PC-9 (cell line): Measurements from ENCODE around the gene TTBK2. TPM values are rescaled to one million over a fixed set of nuclear protein-coding genes. Genes with fewer than 3 reads are reported as not detected.

ENCODE experiments used
- BruUV-seq: library from RNA; stranded (reverse); fragments of 400-500 nt; replicated peaks from 2 replicates; lab custom pipeline; 2021; lab: Mats Ljungman, UMichigan
- CTCF ChIA-PET: fragments of 300-600 bp; sonication (Branson Sonifier 250); formaldehyde crosslinking; loops from one replicate; lab custom pipeline; 2022; ENCODE audit warnings: antibody characterized with exemption; lab: Charles Lee
- POLR2A ChIA-PET: fragments of 300-600 bp; sonication (Branson Sonifier 250); formaldehyde crosslinking; loops from one replicate; lab custom pipeline; 2022; ENCODE audit warnings: antibody characterized with exemption; ENCODE audit not compliant: unreplicated experiment; lab: Charles Lee
- DNase-seq, 2 experiments: peaks; one replicate each; pipeline versions ENCODE4 v3.0.0 to v3.0.0-alpha.2; 2015 to 2022; ENCODE audit warnings: mixed read lengths in 1 of 2
- H2AFZ ChIP-seq: fragments of 200-600 bp; sonication (generic); 2 replicates; pipeline ENCODE4 v1.8.1; 2017; ENCODE audit warnings: antibody characterized with exemption
- H3F3A ChIP-seq: fragments of 200-600 bp; sonication (generic); 2 replicates; pipeline ENCODE4 v1.8.1; 2017; ENCODE audit warnings: antibody characterized with exemption, mild to moderate bottlenecking, low read depth; ENCODE audit not compliant: insufficient read depth
- H3K27ac ChIP-seq: fragments of 200-600 bp; sonication (generic); 2 replicates; pipeline ENCODE4 v1.6.1; 2016; ENCODE audit warnings: mixed run types
- H3K27me3 ChIP-seq: fragments of 200-600 bp; sonication (generic); 2 replicates; pipeline ENCODE4 v1.6.1; 2016; ENCODE audit warnings: low read depth, mixed run types; ENCODE audit not compliant: insufficient read depth
- H3K36me3 ChIP-seq: fragments of 200-600 bp; sonication (generic); 2 replicates; pipeline ENCODE4 v1.6.1; 2016; ENCODE audit warnings: low read depth, mixed run types
- H3K4me1 ChIP-seq: fragments of 200-600 bp; sonication (generic); replicated peaks from 2 replicates; pipeline ENCODE4 v1.6.1; 2016; ENCODE audit warnings: mixed run types; ENCODE audit not compliant: insufficient read depth
- H3K4me2 ChIP-seq: fragments of 200-600 bp; sonication (generic); 2 replicates; pipeline ENCODE4 v1.6.1; 2017; ENCODE audit warnings: mixed run types
- H3K4me3 ChIP-seq: fragments of 200-600 bp; sonication (generic); 2 replicates; pipeline ENCODE4 v1.6.1; 2016; ENCODE audit warnings: mixed run types
- H3K79me2 ChIP-seq: fragments of 200-600 bp; sonication (generic); 2 replicates; pipeline ENCODE4 v1.6.1; 2017; ENCODE audit warnings: low read depth, mixed run types
- H3K9me2 ChIP-seq: fragments of 200-600 bp; sonication (generic); 2 replicates; pipeline ENCODE4 v1.8.1; 2017; ENCODE audit warnings: mild to moderate bottlenecking; ENCODE audit not compliant: insufficient read depth
- H3K9me3 ChIP-seq: fragments of 200-600 bp; sonication (generic); 2 replicates; pipeline ENCODE4 v1.8.1; 2016; ENCODE audit warnings: low read depth; ENCODE audit not compliant: insufficient read depth
- H4K20me1 ChIP-seq: fragments of 200-600 bp; sonication (generic); 2 replicates; pipeline ENCODE4 v1.8.1; 2017; ENCODE audit not compliant: insufficient read depth
- CTCF ChIP-seq: fragments of 200-600 bp; sonication (generic); conservative IDR thresholded peaks from 2 replicates; pipeline ENCODE4 v1.6.1; 2017; ENCODE audit warnings: mixed run types, antibody characterized with exemption, mild to moderate bottlenecking, moderate library complexity
- EZH2 ChIP-seq: fragments of 200-600 bp; sonication (generic); IDR thresholded peaks from 2 replicates; pipeline ENCODE4 v1.8.0; 2017; ENCODE audit warnings: antibody characterized with exemption, low read depth
- intact Hi-C: fragments of 100-400 bp; cut with micrococcal nuclease; formaldehyde crosslinking; loops from one replicate; pipeline ENCODE4 v1.10.0; 2022; ENCODE audit not compliant: unreplicated experiment
- total RNA-seq: library from RNA; stranded (reverse); gene quantifications from 2 replicates; pipeline ENCODE4 v1.2.3, GENCODE V29; 2021

The TTBK2 gene
- total RNA-seq, 1 experiment from 2014 or later, result 22.6 TPM

DNA sequence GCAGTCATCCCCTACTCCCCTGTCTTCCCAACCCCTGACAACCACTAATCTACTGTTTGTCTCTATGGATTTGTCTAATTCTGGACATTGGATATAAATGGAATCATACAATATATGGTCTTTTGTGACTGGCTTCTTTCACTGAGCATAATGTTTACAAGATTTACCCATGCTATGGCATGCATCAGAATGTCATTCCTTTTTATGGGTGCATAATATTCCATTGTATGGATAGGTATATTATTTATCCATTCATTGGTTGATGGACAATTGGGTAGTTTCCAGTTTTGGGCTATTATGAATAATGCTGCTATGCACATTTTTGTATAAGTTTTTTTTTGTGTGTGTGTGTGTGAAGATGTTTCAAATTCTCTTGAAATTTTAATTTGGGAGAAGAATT, 16.6 kb upstream of the TTBK2 start:
- ChIA-PET POLR2A (no interaction called here), CTCF (no interaction called here)
- H3K4me1 ChIP-seq, result no peaks in the 10 kb centered on the region
- H3K9me3 ChIP-seq, result no peaks in the 10 kb centered on the region
- TF ChIP-seq CTCF (no peak), EZH2 (no peak)
- DNase-seq, result no peak
- no peaks in the 10 kb centered on the region for H3K79me2 ChIP-seq
- no TSS peak for BruUV-seq
- H3K9me2 ChIP-seq, result no peaks in the 10 kb centered on the region
- H3F3A ChIP-seq, result peaks cover 12% of the 10 kb centered on the region; the same call in 1 of the 2 replicates
- no peaks in the 10 kb centered on the region for H4K20me1 ChIP-seq
- no peak overlapping the region for H3K4me3 ChIP-seq
- H3K36me3 ChIP-seq, result no peaks in the 10 kb centered on the region
- no peak overlapping the region for H3K27ac ChIP-seq
- H3K27me3 ChIP-seq, result no peaks in the 10 kb centered on the region
- no peak overlapping the region for H3K4me2 ChIP-seq
- intact Hi-C loops, result no loop called here
- H2AFZ ChIP-seq, result no peak overlapping the region

DNA sequence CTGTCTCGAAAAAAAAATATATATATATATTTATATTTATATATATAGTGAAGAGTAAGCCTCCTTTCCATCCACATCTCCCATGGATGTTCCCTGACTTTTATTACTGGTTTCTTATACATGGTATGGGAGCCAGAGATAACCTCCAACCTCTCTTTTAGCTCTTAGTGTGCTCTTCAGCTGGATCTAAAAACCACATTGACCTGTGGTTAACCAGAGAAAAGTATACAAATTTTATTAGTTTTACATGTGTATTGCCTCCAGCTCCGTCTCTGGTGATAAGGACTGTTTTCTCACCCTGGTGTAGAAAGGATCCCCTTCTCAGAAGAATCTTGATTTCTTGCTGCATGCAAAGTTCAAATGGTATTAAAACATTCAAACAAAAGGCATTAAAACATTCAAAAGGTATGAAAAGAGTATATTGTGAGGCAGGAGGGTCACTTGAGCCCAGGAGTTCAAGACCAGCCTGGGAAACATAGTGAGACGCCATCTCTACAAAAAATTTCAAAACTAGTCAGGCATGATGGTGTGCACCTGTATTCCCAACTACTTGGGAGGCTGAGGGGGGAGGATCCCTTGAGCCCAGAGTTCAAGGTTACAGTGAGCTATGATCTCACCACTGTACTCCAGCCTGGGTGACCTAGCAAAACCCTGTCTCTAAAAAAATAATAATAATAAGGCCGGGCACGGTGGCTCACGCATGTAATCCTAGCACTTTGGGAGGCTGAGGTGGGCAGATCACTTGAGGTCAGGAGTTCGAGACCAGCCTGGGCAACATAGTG, 13.5 kb upstream of the TTBK2 start:
- no peak overlapping the region for H2AFZ ChIP-seq
- POLR2A ChIA-PET, result interaction anchor here (0.6 kb wide), 1 partner anchor 196 kb away, joined by 3 read pairs; no protein-coding TSS in a partner anchor
- no peaks in the 10 kb centered on the region for H4K20me1 ChIP-seq
- intact Hi-C loops, result no loop called here
- CTCF ChIA-PET, result interaction anchor here (0.7 kb wide), 1 partner anchor 159 kb away, joined by 3 read pairs; no protein-coding TSS in a partner anchor
- no peak overlapping the region for H3K27ac ChIP-seq
- TF ChIP-seq CTCF (no peak), EZH2 (no peak)
- no peaks in the 10 kb centered on the region for H3K9me2 ChIP-seq
- H3K4me1 ChIP-seq, result no peaks in the 10 kb centered on the region
- peak in 1 of 2 experiments; percentile 33 for DNase-seq
- no peaks in the 10 kb centered on the region for H3K79me2 ChIP-seq
- H3K9me3 ChIP-seq, result no peaks in the 10 kb centered on the region
- H3K27me3 ChIP-seq, result no peaks in the 10 kb centered on the region
- no TSS peak for BruUV-seq
- H3F3A ChIP-seq, result peaks cover 12% of the 10 kb centered on the region; the same call in 1 of the 2 replicates
- no peak overlapping the region for H3K4me2 ChIP-seq
- H3K36me3 ChIP-seq, result no peaks in the 10 kb centered on the region
- no peak overlapping the region for H3K4me3 ChIP-seq

- no peaks in the 10 kb centered on the region for H3K4me1 ChIP-seq
- H3K9me2 ChIP-seq, result no peaks in the 10 kb centered on the region
- H3K27ac ChIP-seq, result no peak overlapping the region
- H2AFZ ChIP-seq, result no peak overlapping the region
- no peak overlapping the region for H3K4me2 ChIP-seq
- H3K79me2 ChIP-seq, result no peaks in the 10 kb centered on the region
- peaks cover 12% of the 10 kb centered on the region; the same call in 1 of the 2 replicates for H3F3A ChIP-seq
- H4K20me1 ChIP-seq, result no peaks in the 10 kb centered on the region
- no peaks in the 10 kb centered on the region for H3K9me3 ChIP-seq
- ChIA-PET POLR2A (interaction anchor here (0.6 kb wide), 1 partner anchor 385 kb away, joined by 4 read pairs; no protein-coding TSS in a partner anchor), CTCF (no interaction called here)
- intact Hi-C loops, result no loop called here
- no TSS peak for BruUV-seq
- no peaks in the 10 kb centered on the region for H3K27me3 ChIP-seq
- TF ChIP-seq CTCF (no peak), EZH2 (no peak)
- H3K36me3 ChIP-seq, result no peaks in the 10 kb centered on the region
- no peak overlapping the region for H3K4me3 ChIP-seq
- DNase-seq, result no peak
Observed at GRCh38 chr15:42932833-42933515, 12.4 kb upstream of the TTBK2 start.
